Right lobe of liver (tissue), 4 donors: Measurements from ENCODE around the gene CCL27.

Experiments used
- CTCF ChIP-seq, 4 donors: fragments of 200-600 bp in 3 of 4; fragments of 450-650 bp in 1 of 4; IDR thresholded peaks; one replicate each; pipeline versions ENCODE4 v1.5.1 to v1.8.0; 2016 to 2022; ENCODE audit warnings: antibody characterized with exemption in 4 of 4, mild to moderate bottlenecking in 2 of 4
- POLR2A ChIP-seq: fragments of 450-650 bp; IDR thresholded peaks from one replicate; pipeline ENCODE4 v1.6.1; 2017; ENCODE audit warnings: antibody characterized with exemption, mild to moderate bottlenecking
- donor health status: DM: no; HTN: no; CAD: no.
- donor health status: DM: no; HTN: no; CAD: no.
- donor health status: DM: no; HTN: yes; CAD: no.

GRCh38 chr9:34612788-34613390, 49.6 kb downstream of the CCL27 start:
- no peak for TF ChIP-seq POLR2A
- TF ChIP-seq CTCF (IDR thresholded peaks at IDR 0.05): peak; percentile 74 to 85 (median 84)
